Natural killer cell (primary cell): ENCODE results near the gene AGBL4. TPM values are rescaled to one million over a fixed set of nuclear protein-coding genes. Genes with fewer than 3 reads are reported as not detected.

Experiments
- ATAC-seq, 3 donors: fragments of 150-1000 bp in 2 of 3; fragments of 200-7000 bp in 1 of 3; cut with Tn5 transposase; 1 replicate in 1 of 3; 2 replicates in 2 of 3; pipeline ENCODE4 v1.10.0; 2021; ENCODE audit warnings: mild to moderate bottlenecking in 2 of 3, moderate library complexity in 2 of 3
- DNase-seq, 2 donors: peaks; one replicate each; pipeline versions ENCODE4 v3.0.0 to v3.0.0-alpha.2; 2013 to 2021; ENCODE audit warnings: mixed read lengths in 1 of 2
- H3K27ac ChIP-seq: one replicate; pipeline ENCODE4 v1.5.1; 2013; ENCODE audit warnings: mild to moderate bottlenecking, low read length
- H3K27me3 ChIP-seq: one replicate; pipeline ENCODE4 v1.6.1; 2013; ENCODE audit warnings: low read length; ENCODE audit not compliant: control insufficient read depth, insufficient read depth
- H3K36me3 ChIP-seq: one replicate; pipeline ENCODE4 v1.6.1; 2013; ENCODE audit warnings: low read length; ENCODE audit not compliant: control insufficient read depth, insufficient read depth
- H3K4me1 ChIP-seq: one replicate; pipeline ENCODE4 v1.6.1; 2013; ENCODE audit warnings: low read length; ENCODE audit not compliant: control insufficient read depth, insufficient read depth
- H3K4me3 ChIP-seq: one replicate; pipeline ENCODE4 v1.5.1; 2013; ENCODE audit warnings: low read length
- H3K9me3 ChIP-seq: one replicate; pipeline ENCODE4 v1.6.1; 2013; ENCODE audit warnings: low read length; ENCODE audit not compliant: control insufficient read depth, insufficient read depth
- H3K27ac Mint-ChIP-seq, 2 donors: one replicate each; pipeline ENCODE4 v1.8.0; 2022; ENCODE audit warnings: mild to moderate bottlenecking in 2 of 2, mixed read lengths in 2 of 2, moderate library complexity in 1 of 2
- H3K27me3 Mint-ChIP-seq, 2 donors: one replicate each; pipeline ENCODE4 v1.8.0; 2022; ENCODE audit warnings: low read depth in 2 of 2, mixed read lengths in 2 of 2
- H3K36me3 Mint-ChIP-seq: one replicate; pipeline ENCODE4 v1.8.0; 2022; ENCODE audit warnings: mixed read lengths
- H3K4me1 Mint-ChIP-seq, 2 donors: one replicate each; pipeline ENCODE4 v1.8.0; 2022; ENCODE audit warnings: mixed read lengths in 2 of 2
- H3K4me3 Mint-ChIP-seq: one replicate; pipeline ENCODE4 v1.8.0; 2022; ENCODE audit warnings: mild to moderate bottlenecking, moderate library complexity, mixed read lengths
- H3K9me3 Mint-ChIP-seq, 2 donors: one replicate each; pipeline ENCODE4 v1.8.0; 2022; ENCODE audit warnings: mixed read lengths in 2 of 2
- WGBS: methylation state at CpG from one replicate; pipeline ENCODE4 v1.1.7; 2013; ENCODE audit warnings: missing lambda C conversion rate; ENCODE audit not compliant: insufficient coverage; 5-methylcytosine and 5-hydroxymethylcytosine counted together
- intact Hi-C: fragments of 100-400 bp; cut with micrococcal nuclease; formaldehyde crosslinking; loops from one replicate; pipeline ENCODE4 v1.14.2; 2022
- total RNA-seq, 4 donors: library from RNA; stranded (reverse); fragments of 120-200 nt in 1 of 4; gene quantifications; one replicate each; pipeline versions ENCODE4 v1.2.3 to v1.2.4, GENCODE V29; 2013 to 2022
- TF ChIP-seq, protein P1 (sequence below): fragments of 200-600 bp; IDR thresholded peaks from one replicate; pipeline ENCODE4 v1.8.0; 2022; ENCODE audit warnings: antibody characterized with exemption

The AGBL4 gene
- total RNA-seq, 3 donors from 2014 or later (not counting 1 experiment from before 2014, with no cell fraction given): not detected

DNA sequence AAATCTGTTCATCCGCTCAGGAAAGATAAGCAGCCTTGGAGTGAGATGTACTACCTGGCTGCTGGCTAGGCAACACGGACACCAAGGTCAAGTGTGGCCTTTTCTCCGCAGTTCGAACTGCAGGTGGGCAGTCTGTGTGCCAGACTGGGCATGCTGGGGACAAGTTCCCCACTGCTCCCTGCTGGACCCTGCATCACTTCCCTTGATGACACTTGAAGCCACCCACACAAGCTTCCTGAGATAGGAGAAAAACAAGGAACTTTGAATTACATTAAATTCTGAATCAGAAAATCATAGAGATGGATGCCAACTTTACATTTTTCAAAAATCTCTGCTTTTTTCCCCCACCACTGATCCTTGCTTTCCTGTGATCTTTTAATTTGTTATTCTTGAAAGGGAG lies 1285.4 kb downstream of the AGBL4 start:
- H3K27me3 Mint-ChIP-seq: no peaks in the 10 kb centered on the region
- Histone ChIP-seq H3K9me3 (no peaks in the 10 kb centered on the region), H3K36me3 (no peaks in the 10 kb centered on the region), H3K4me1 (no peaks in the 10 kb centered on the region), H3K4me3 (no peak overlapping the region), H3K27me3 (no peaks in the 10 kb centered on the region), H3K27ac (no peak overlapping the region)
- no peak overlapping the region for H3K4me3 Mint-ChIP-seq
- intact Hi-C loops: no loop called here
- H3K9me3 Mint-ChIP-seq: no peaks in the 10 kb centered on the region
- no peaks in the 10 kb centered on the region for H3K36me3 Mint-ChIP-seq
- 96% methylated on average over 4 of the region's 4 CpGs for WGBS
- no peaks in the 10 kb centered on the region for H3K4me1 Mint-ChIP-seq
- H3K27ac Mint-ChIP-seq: no peak overlapping the region
- TF ChIP-seq, protein P1, sequence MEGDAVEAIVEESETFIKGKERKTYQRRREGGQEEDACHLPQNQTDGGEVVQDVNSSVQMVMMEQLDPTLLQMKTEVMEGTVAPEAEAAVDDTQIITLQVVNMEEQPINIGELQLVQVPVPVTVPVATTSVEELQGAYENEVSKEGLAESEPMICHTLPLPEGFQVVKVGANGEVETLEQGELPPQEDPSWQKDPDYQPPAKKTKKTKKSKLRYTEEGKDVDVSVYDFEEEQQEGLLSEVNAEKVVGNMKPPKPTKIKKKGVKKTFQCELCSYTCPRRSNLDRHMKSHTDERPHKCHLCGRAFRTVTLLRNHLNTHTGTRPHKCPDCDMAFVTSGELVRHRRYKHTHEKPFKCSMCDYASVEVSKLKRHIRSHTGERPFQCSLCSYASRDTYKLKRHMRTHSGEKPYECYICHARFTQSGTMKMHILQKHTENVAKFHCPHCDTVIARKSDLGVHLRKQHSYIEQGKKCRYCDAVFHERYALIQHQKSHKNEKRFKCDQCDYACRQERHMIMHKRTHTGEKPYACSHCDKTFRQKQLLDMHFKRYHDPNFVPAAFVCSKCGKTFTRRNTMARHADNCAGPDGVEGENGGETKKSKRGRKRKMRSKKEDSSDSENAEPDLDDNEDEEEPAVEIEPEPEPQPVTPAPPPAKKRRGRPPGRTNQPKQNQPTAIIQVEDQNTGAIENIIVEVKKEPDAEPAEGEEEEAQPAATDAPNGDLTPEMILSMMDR: no peak
- ATAC-seq (no peak), DNase-seq (no peak)

DNA sequence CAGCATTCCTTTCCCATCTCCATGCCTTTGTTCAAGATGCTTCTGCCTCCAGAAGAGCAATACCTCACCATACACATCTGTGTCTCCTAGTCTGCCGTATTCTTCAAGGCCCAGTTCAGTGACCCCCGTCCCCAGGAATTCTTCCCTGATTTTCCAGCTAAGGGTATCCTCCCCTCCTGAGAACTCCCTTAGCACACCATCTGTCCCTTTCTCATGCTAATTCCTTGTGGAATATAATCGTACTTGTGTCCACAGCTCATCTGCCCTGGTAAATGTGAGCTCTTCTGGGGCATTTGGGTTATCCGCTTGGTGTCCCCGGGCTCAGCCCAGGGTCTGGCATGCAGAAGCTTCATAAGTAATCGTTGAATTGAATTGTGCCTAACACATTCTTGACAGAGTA lies 1288.0 kb downstream of the AGBL4 start:
- Mint-ChIP-seq H3K4me1 (no peaks in the 10 kb centered on the region), H3K4me3 (no peak overlapping the region), H3K27me3 (no peaks in the 10 kb centered on the region), H3K27ac (no peak overlapping the region), H3K9me3 (no peaks in the 10 kb centered on the region), H3K36me3 (no peaks in the 10 kb centered on the region)
- no peak overlapping the region for H3K4me3 ChIP-seq
- 88% methylated on average over 6 of the region's 6 CpGs for WGBS
- DNase-seq (no peak), ATAC-seq (no peak)
- intact Hi-C loops: no loop called here
- TF ChIP-seq, protein P1: no peak
- no peaks in the 10 kb centered on the region for H3K36me3 ChIP-seq
- no peaks in the 10 kb centered on the region for H3K27me3 ChIP-seq
- no peaks in the 10 kb centered on the region for H3K9me3 ChIP-seq
- no peak overlapping the region for H3K27ac ChIP-seq
- H3K4me1 ChIP-seq: no peaks in the 10 kb centered on the region

- WGBS: 68% methylated on average over 10 of the region's 10 CpGs
- Histone ChIP-seq H3K9me3 (no peaks in the 10 kb centered on the region), H3K4me1 (no peaks in the 10 kb centered on the region), H3K4me3 (no peak overlapping the region), H3K27me3 (no peaks in the 10 kb centered on the region), H3K27ac (no peak overlapping the region), H3K36me3 (no peaks in the 10 kb centered on the region)
- DNase-seq: no peak
- TF ChIP-seq, protein P1: no peak
- intact Hi-C loops: no loop called here
- Mint-ChIP-seq H3K27ac (no peak overlapping the region), H3K4me1 (no peaks in the 10 kb centered on the region), H3K4me3 (no peak overlapping the region), H3K27me3 (no peaks in the 10 kb centered on the region), H3K36me3 (no peaks in the 10 kb centered on the region), H3K9me3 (no peaks in the 10 kb centered on the region)
- ATAC-seq: no peak
These were observed 1293.4 kb downstream of the AGBL4 start for GRCh38 chr1:48730164-48730910.

- DNase-seq (no peak), ATAC-seq (no peak)
- Mint-ChIP-seq H3K27me3 (peaks cover 0 to 3% of the 10 kb centered on the region in 2 donors), H3K9me3 (no peaks in the 10 kb centered on the region), H3K4me3 (no peak overlapping the region), H3K27ac (no peak overlapping the region), H3K36me3 (no peaks in the 10 kb centered on the region), H3K4me1 (no peaks in the 10 kb centered on the region)
- intact Hi-C loops: no loop called here
- no peaks in the 10 kb centered on the region for H3K4me1 ChIP-seq
- no peaks in the 10 kb centered on the region for H3K36me3 ChIP-seq
- no peaks in the 10 kb centered on the region for H3K27me3 ChIP-seq
- no peaks in the 10 kb centered on the region for H3K9me3 ChIP-seq
- H3K4me3 ChIP-seq: no peak overlapping the region
- WGBS: 90% methylated on average over 2 of the region's 2 CpGs
- TF ChIP-seq, protein P1: no peak
- H3K27ac ChIP-seq: no peak overlapping the region
These were observed 1295.2 kb downstream of the AGBL4 start for GRCh38 chr1:48728584-48728983.
